Neutrophil (primary cell): ENCODE results near the gene ARL8B.

Experiments used
- H3K27ac ChIP-seq: fragments of 200-600 bp; sonication (generic); 2 replicates; pipeline ENCODE4 v1.5.1; 2016; ENCODE audit warnings: mild to moderate bottlenecking, moderate library complexity
- H3K27me3 ChIP-seq: fragments of 200-600 bp; sonication (generic); 2 replicates; pipeline ENCODE4 v1.6.0; 2016; ENCODE audit warnings: mild to moderate bottlenecking
- H3K36me3 ChIP-seq: fragments of 200-600 bp; sonication (generic); 2 replicates; pipeline ENCODE4 v1.5.1; 2017
- H3K4me1 ChIP-seq, 2 experiments: fragments of 200-600 bp in 1 of 2; sonication (generic) in 1 of 2; 1 replicate in 1 of 2; 2 replicates in 1 of 2; pipeline versions ENCODE4 v1.5.1 to v1.6.1; 2013 to 2016; ENCODE audit warnings: low read depth in 1 of 2, low read length in 1 of 2, mild to moderate bottlenecking in 1 of 2, moderate library complexity in 1 of 2; ENCODE audit not compliant: control insufficient read depth in 1 of 2, insufficient read depth in 1 of 2
- H3K4me3 ChIP-seq, 2 experiments: fragments of 200-600 bp in 1 of 2; sonication (generic) in 1 of 2; 1 replicate in 1 of 2; 2 replicates in 1 of 2; pipeline ENCODE4 v1.5.1; 2013 to 2016; ENCODE audit warnings: low read depth in 1 of 2, low read length in 1 of 2, mild to moderate bottlenecking in 1 of 2, moderate library complexity in 1 of 2
- H3K9me3 ChIP-seq: fragments of 200-600 bp; sonication (generic); 2 replicates; pipeline ENCODE4 v1.5.1; 2016
- CTCF ChIP-seq: fragments of 200-600 bp; sonication (generic); IDR thresholded peaks from 2 replicates; pipeline ENCODE4 v1.5.1; 2016; ENCODE audit warnings: antibody characterized with exemption

The ARL8B gene

DNA sequence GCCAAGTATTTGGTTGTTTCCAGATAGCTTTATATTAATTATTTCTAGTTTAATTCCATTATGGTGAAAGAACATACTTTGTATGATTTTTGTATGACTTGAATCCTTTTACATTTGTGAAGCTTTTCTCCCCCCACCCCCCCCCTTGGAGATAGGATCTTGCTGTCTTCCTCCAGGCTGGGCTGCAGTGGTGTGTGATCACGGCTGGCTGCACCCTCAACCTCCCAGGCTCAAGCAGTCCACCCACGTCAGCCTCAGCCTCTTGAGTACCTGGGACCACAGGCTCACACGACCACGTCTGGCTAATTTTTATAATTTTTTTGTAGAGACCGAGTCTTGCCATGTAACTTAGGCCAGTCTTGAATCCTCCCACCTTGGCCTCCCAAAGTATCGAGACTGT is 29.5 kb downstream of the ARL8B start:
- no peaks in the 10 kb centered on the region for H3K4me1 ChIP-seq
- no peaks in the 10 kb centered on the region for H3K9me3 ChIP-seq
- TF ChIP-seq CTCF: no peak
- H3K4me3 ChIP-seq: no peak overlapping the region
- no peak overlapping the region for H3K27ac ChIP-seq
- H3K27me3 ChIP-seq: no peaks in the 10 kb centered on the region
- no peaks in the 10 kb centered on the region for H3K36me3 ChIP-seq

- Histone ChIP-seq H3K27ac (no peak overlapping the region), H3K36me3 (no peaks in the 10 kb centered on the region), H3K9me3 (no peaks in the 10 kb centered on the region), H3K4me3 (no peak overlapping the region), H3K27me3 (no peaks in the 10 kb centered on the region), H3K4me1 (no peaks in the 10 kb centered on the region)
- no peak for TF ChIP-seq CTCF
Observed at GRCh38 chr3:5153074-5153473, 31.0 kb downstream of the ARL8B start.

- no peaks in the 10 kb centered on the region for H3K36me3 ChIP-seq
- peaks cover 0 to 4% of the 10 kb centered on the region in 2 experiments for H3K4me1 ChIP-seq
- no peaks in the 10 kb centered on the region for H3K9me3 ChIP-seq
- TF ChIP-seq CTCF: no peak
- no peak overlapping the region for H3K4me3 ChIP-seq
- H3K27ac ChIP-seq: no peak overlapping the region
- H3K27me3 ChIP-seq: no peaks in the 10 kb centered on the region
Observed at GRCh38 chr3:5155241-5155640, 33.1 kb downstream of the ARL8B start.

DNA sequence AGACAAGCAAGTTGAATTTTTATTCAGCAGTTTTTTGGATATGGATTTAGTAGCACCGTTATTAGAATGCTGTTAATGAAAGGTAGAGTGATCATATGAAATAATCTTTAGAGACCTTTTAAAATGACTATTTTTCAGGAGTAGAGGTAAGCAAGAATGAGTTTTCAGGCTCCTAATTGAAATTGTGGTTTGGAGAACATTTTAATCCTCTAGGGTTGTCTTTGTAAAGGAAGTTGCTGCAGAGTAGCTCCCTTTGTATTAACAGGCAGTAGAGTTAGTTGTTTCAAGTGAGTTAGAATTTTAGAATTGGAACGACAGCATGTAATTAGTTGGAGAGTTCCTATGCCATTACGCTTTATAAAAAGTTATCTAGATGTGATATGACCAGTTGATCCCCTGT is 38.2 kb downstream of the ARL8B start:
- no peak for TF ChIP-seq CTCF
- Histone ChIP-seq H3K36me3 (no peaks in the 10 kb centered on the region), H3K9me3 (no peaks in the 10 kb centered on the region), H3K4me1 (peaks cover 4 to 26% of the 10 kb centered on the region in 2 experiments), H3K27ac (peak overlapping the region; percentile 35), H3K4me3 (no peak overlapping the region), H3K27me3 (no peaks in the 10 kb centered on the region)

- H3K27ac ChIP-seq: peak overlapping the region; percentile 34
- no peak overlapping the region for H3K4me3 ChIP-seq
- peaks cover 8 to 35% of the 10 kb centered on the region in 2 experiments for H3K4me1 ChIP-seq
- H3K36me3 ChIP-seq: no peaks in the 10 kb centered on the region
- no peaks in the 10 kb centered on the region for H3K9me3 ChIP-seq
- TF ChIP-seq CTCF: no peak
- H3K27me3 ChIP-seq: no peaks in the 10 kb centered on the region
Observed at GRCh38 chr3:5160940-5161858, 39.1 kb downstream of the ARL8B start.
